H1 (cell line): ENCODE measurements around the gene CHFR.

Experiments used
- EZH2 ChIP-seq: fragments of 200-600 bp; sonication (generic); IDR thresholded peaks from 2 replicates; pipeline ENCODE4 v1.7.1; 2012; ENCODE audit warnings: low read depth, mild to moderate bottlenecking, moderate library complexity, low read length, inconsistent platforms; ENCODE audit not compliant: severe bottlenecking
- HDAC2 ChIP-seq, 2 experiments: fragments of 300-600 bp in 1 of 2; sonication (generic) in 1 of 2; IDR thresholded peaks; 2 replicates each; pipeline ENCODE4 v1.6.1; 2011 to 2012; ENCODE audit warnings: low read depth in 2 of 2, low read length in 2 of 2, mild to moderate bottlenecking in 2 of 2, moderate library complexity in 2 of 2, borderline replicate concordance in 1 of 2, inconsistent platforms in 1 of 2
- MAFK ChIP-seq: IDR thresholded peaks from 2 replicates; pipeline ENCODE4 v1.6.1; 2012; ENCODE audit warnings: low read depth, mild to moderate bottlenecking, improper control_type of control experiment, low read length
- MAX ChIP-seq: IDR thresholded peaks from 2 replicates; pipeline ENCODE4 v1.6.1; 2012; ENCODE audit warnings: inconsistent platforms
- POLR2A ChIP-seq, 2 experiments: IDR thresholded peaks; 1 replicate in 1 of 2; 2 replicates in 1 of 2; pipeline ENCODE4 v1.6.1; 2011; ENCODE audit warnings: low read depth in 2 of 2, low read length in 2 of 2, mild to moderate bottlenecking in 2 of 2; ENCODE audit errors: control extremely low read depth in 1 of 2
- POLR2AphosphoS5 ChIP-seq: IDR thresholded peaks from 2 replicates; pipeline ENCODE4 v1.6.1; 2011; ENCODE audit warnings: low read depth, low read length
- RAD21 ChIP-seq, 2 experiments: IDR thresholded peaks in 1 of 2; conservative IDR thresholded peaks in 1 of 2; 2 replicates each; pipeline ENCODE4 v1.6.1; 2011; ENCODE audit warnings: low read depth in 2 of 2, low read length in 2 of 2, improper control_type of control experiment in 1 of 2, inconsistent platforms in 1 of 2, mild to moderate bottlenecking in 1 of 2, moderate library complexity in 1 of 2
- SP1 ChIP-seq: IDR thresholded peaks from 2 replicates; pipeline ENCODE4 v1.6.1; 2011; ENCODE audit warnings: low read depth, low read length
- TF ChIP-seq, protein P1 (sequence below), 3 experiments: IDR thresholded peaks; 1 replicate in 2 of 3; 2 replicates in 1 of 3; pipeline versions ENCODE4 v1.5.1 to v1.6.1; 2011; ENCODE audit warnings: low read length in 3 of 3, mild to moderate bottlenecking in 3 of 3, inconsistent platforms in 2 of 3, low read depth in 1 of 3, moderate library complexity in 1 of 3; ENCODE audit not compliant: insufficient read depth in 1 of 3; ENCODE audit errors: control extremely low read depth in 1 of 3

- TF ChIP-seq HDAC2 (IDR thresholded peaks at IDR 0.05; ENCODE audit: borderline replicate concordance in 1 of 2, low read depth in 2 of 2, low read length in 2 of 2) (no peak), MAX (no peak), POLR2A (IDR thresholded peaks at IDR 0.05; ENCODE audit: control extremely low read depth in 1 of 2, low read depth in 2 of 2, low read length in 2 of 2) (no peak), SP1 (no peak), POLR2AphosphoS5 (no peak), RAD21 (IDR thresholded peaks at IDR 0.05 in 1 of 2, conservative IDR thresholded peaks at IDR 0.05 in 1 of 2; ENCODE audit: low read depth in 2 of 2, low read length in 2 of 2) (no peak), MAFK (no peak), EZH2 (no peak)
- TF ChIP-seq, protein P1, sequence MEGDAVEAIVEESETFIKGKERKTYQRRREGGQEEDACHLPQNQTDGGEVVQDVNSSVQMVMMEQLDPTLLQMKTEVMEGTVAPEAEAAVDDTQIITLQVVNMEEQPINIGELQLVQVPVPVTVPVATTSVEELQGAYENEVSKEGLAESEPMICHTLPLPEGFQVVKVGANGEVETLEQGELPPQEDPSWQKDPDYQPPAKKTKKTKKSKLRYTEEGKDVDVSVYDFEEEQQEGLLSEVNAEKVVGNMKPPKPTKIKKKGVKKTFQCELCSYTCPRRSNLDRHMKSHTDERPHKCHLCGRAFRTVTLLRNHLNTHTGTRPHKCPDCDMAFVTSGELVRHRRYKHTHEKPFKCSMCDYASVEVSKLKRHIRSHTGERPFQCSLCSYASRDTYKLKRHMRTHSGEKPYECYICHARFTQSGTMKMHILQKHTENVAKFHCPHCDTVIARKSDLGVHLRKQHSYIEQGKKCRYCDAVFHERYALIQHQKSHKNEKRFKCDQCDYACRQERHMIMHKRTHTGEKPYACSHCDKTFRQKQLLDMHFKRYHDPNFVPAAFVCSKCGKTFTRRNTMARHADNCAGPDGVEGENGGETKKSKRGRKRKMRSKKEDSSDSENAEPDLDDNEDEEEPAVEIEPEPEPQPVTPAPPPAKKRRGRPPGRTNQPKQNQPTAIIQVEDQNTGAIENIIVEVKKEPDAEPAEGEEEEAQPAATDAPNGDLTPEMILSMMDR (IDR thresholded peaks at IDR 0.05; ENCODE audit: control extremely low read depth in 1 of 3, insufficient read depth in 1 of 3, low read depth in 1 of 3, low read length in 3 of 3), result no peak
Observed at GRCh38 chr12:132866251-132866828, 21.1 kb downstream of the CHFR start.
